Heart right ventricle (tissue), 16 donors: ENCODE results near the gene KLHL10. TPM values are rescaled to one million over a fixed set of nuclear protein-coding genes. Genes with fewer than 3 reads are reported as not detected.
A peak's percentile ranks its signal among the peaks of the same experiment; 100 is the strongest.

Experiments used
- ATAC-seq, 8 donors: fragments of 200-7000 bp; cut with Tn5 transposase; one replicate each; pipeline ENCODE4 v1.9.1; 2020; ENCODE audit warnings: mild to moderate bottlenecking in 8 of 8, moderate library complexity in 8 of 8, moderate number of reproducible peaks in 1 of 8
- DNase-seq, 2 donors: peaks; one replicate each; pipeline ENCODE4 v3.0.0-alpha.2; 2020
- H3K27ac ChIP-seq, 10 donors: fragments of 200-600 bp; sonication (generic) in 2 of 10; one replicate each; pipeline versions ENCODE4 v1.5.0 to v1.8.0; 2020 to 2022; ENCODE audit warnings: mild to moderate bottlenecking in 3 of 10
- H3K27me3 ChIP-seq, 7 donors: fragments of 200-600 bp; one replicate each; pipeline ENCODE4 v1.8.0; 2021 to 2022; ENCODE audit warnings: mild to moderate bottlenecking in 2 of 7
- H3K36me3 ChIP-seq, 9 donors: fragments of 200-600 bp; sonication (generic) in 1 of 9; one replicate each; pipeline versions ENCODE4 v1.5.0 to v1.8.0; 2020 to 2022; ENCODE audit warnings: mild to moderate bottlenecking in 2 of 9
- H3K4me1 ChIP-seq, 9 donors: fragments of 200-600 bp; sonication (generic) in 1 of 9; one replicate each; pipeline versions ENCODE4 v1.5.0 to v1.8.0; 2020 to 2022; ENCODE audit warnings: mild to moderate bottlenecking in 4 of 9
- H3K4me3 ChIP-seq, 10 donors: fragments of 200-600 bp; sonication (generic) in 2 of 10; one replicate each; pipeline versions ENCODE4 v1.5.0 to v1.8.0; 2020 to 2022; ENCODE audit warnings: mild to moderate bottlenecking in 7 of 10, moderate library complexity in 2 of 10
- H3K9me3 ChIP-seq, 11 donors: fragments of 200-600 bp in 10 of 11; sonication (generic) in 2 of 11; one replicate each; pipeline versions ENCODE4 v1.5.0 to v1.8.0; 2013 to 2022; ENCODE audit warnings: mild to moderate bottlenecking in 2 of 11, control low read depth in 1 of 11, moderate library complexity in 1 of 11
- CTCF ChIP-seq, 9 donors: fragments of 200-600 bp; sonication (generic) in 2 of 9; IDR thresholded peaks; one replicate each; pipeline versions ENCODE4 v1.5.0 to v1.8.0; 2021 to 2022; ENCODE audit warnings: antibody characterized with exemption in 9 of 9, mild to moderate bottlenecking in 5 of 9, moderate library complexity in 1 of 9
- WGBS, 2 donors: extraction: QIAGEN DNeasy Blood & Tissue Kit; methylation state at CpG; one replicate each; pipeline ENCODE4 v1.1.7; 2013; ENCODE audit warnings: inconsistent platforms in 1 of 2; 5-methylcytosine and 5-hydroxymethylcytosine counted together
- intact Hi-C, 10 donors: fragments of 100-400 bp; cut with DNase I; formaldehyde crosslinking; loops; one replicate each; pipeline versions ENCODE4 v1.11.1 to v1.14.2; 2022
- long read RNA-seq, 3 donors: library from polyadenylated mRNA; unstranded; transcript quantifications; one replicate each; pipeline ENCODE4 v2.0.0, GENCODE V29; 2020 to 2021
- polyA plus RNA-seq, 2 donors: library from polyadenylated mRNA; stranded (reverse); fragments of 200-250 nt; gene quantifications; one replicate each; pipeline ENCODE4 v1.2.3, GENCODE V29; 2013
- total RNA-seq, 10 donors: library from RNA; stranded (reverse); fragmentation: NEBNext Ultra II Directional in 3 of 10; extraction: Animal tissue kit (Norgen Biotek cat#: 25700) in 3 of 10; gene quantifications; one replicate each; pipeline versions ENCODE4 v1.2.1 to v1.2.4, GENCODE V29; 2021 to 2023
- donor health status: Arrhythmogenic right ventricular cardiomyopathy.
- donor health status: ischemic (EF 13 %, LVEDD 7.1; RV severe dilation, severe dysfunction).
- donor health status: healthy with polysubstance abuse.
- donor health status: DM: no; HTN: yes; CAD: no.
- donor health status: DM: no; HTN: no; CAD: no.
- donor health status: ischemic (EF 25% LVEDD 6.9; RV normal size, moderate dysfunction).
- donor health status: ischemic (EF 25% LVEDD 5.7; RV mildly dilated, moderate dysfunction).
- donor health status: healthy.
- donor health status: DM: yes; HTN: yes; CAD: no.
- donor health status: Ischemic cardiomyopathy.
- donor health status: ischemic (EF 35%, LVEDD 5.7; RV mildly dilated, moderate dysfunction).
- donor health status: nonischemic (EF 11% LVEDD 7.7; RV severe dilation, severe dysfunction).
- donor health status: DM: yes; HTN: yes; CAD: no.
- donor health status: PGD.
- donor health status: ischemic (EF 29% LVEDD 5.4; RV normal size, mild dysfunction).
- donor health status: nonischemic (EF 23%, LVEDD 6.1; RV moderate dilation, normal function).

KLHL10 gene
- total RNA-seq (under 1 TPM in 4 of 10 donors, not detected in 6; 0.12 to 0.25 (median 0.18) TPM), polyA plus RNA-seq (under 1 TPM in 1 of 2 donors, not detected in 1; 0.01 TPM)
- long read RNA-seq, donor 1 = 0 reads
- long read RNA-seq, donor 2 = 0 reads
- long read RNA-seq, donor 3 = 0 reads

GRCh38 chr17:41837761-41838538, at the start of gene KLHL10:
Gene KLHL10 (plus strand): TSS chr17:41837825. CDS start chr17:41837933, 108 bp downstream.
- DNase-seq = no peak
- Histone ChIP-seq H3K9me3 (no peaks in the 10 kb centered on the region), H3K36me3 (peaks cover 0 to 6% (median 0%) of the 10 kb centered on the region in 9 donors), H3K27me3 (no peaks in the 10 kb centered on the region), H3K27ac (peak within 1 kb of the TSS in 1 of 10 donors; percentile 79), H3K4me3 (peak within 1 kb of the TSS in 6 of 10 donors; percentile 75 to 100 (median 90)), H3K4me1 (peaks cover 0 to 20% (median 14%) of the 10 kb centered on the region in 9 donors)
- intact Hi-C loops = no loop called here
- TF ChIP-seq CTCF (IDR thresholded peaks at IDR 0.05) = no peak
- no peak for ATAC-seq
- WGBS, 2 donors = 95 to 97% methylated on average over 15 of the region's 15 CpGs

- intact Hi-C loops = loop anchor here in 2 of 10 donors (2.0 to 5.0 kb wide), 2 partner anchors 16 to 1359 kb away; no protein-coding TSS in a partner anchor
- DNase-seq (peak; percentile 60 to 78), ATAC-seq (peak; percentile 77 to 91 (median 86))
- WGBS, 2 donors = 13 to 24% methylated on average over 22 of the region's 22 CpGs
- TF ChIP-seq CTCF (IDR thresholded peaks at IDR 0.05) = no peak
- Histone ChIP-seq H3K36me3 (no peaks in the 10 kb centered on the region), H3K4me3 (peak overlapping the region in 7 of 10 donors; percentile 12 to 34 (median 30)), H3K27me3 (no peaks in the 10 kb centered on the region), H3K4me1 (peaks cover 14 to 44% (median 34%) of the 10 kb centered on the region in 9 donors), H3K27ac (peak overlapping the region; percentile 75 to 98 (median 90)), H3K9me3 (no peaks in the 10 kb centered on the region)
Measured at GRCh38 chr17:41792845-41793783, 44.5 kb upstream of the KLHL10 start.

- intact Hi-C loops = loop anchor here in 2 of 10 donors (2.0 to 5.0 kb wide), 2 partner anchors 17 to 1358 kb away; no protein-coding TSS in a partner anchor
- WGBS, 2 donors = 42 to 57% methylated on average over 14 of the region's 14 CpGs
- Histone ChIP-seq H3K4me1 (peaks cover 14 to 43% (median 32%) of the 10 kb centered on the region in 9 donors), H3K27ac (peak overlapping the region; percentile 75 to 98 (median 90)), H3K36me3 (no peaks in the 10 kb centered on the region), H3K9me3 (no peaks in the 10 kb centered on the region), H3K27me3 (no peaks in the 10 kb centered on the region), H3K4me3 (peak overlapping the region in 7 of 10 donors; percentile 12 to 34 (median 30))
- DNase-seq (no peak), ATAC-seq (peak in 7 of 8 donors; percentile 10 to 55 (median 38))
- peak in 1 of 9 donors; percentile 9 for TF ChIP-seq CTCF (IDR thresholded peaks at IDR 0.05)
Measured at GRCh38 chr17:41793784-41794539, 43.7 kb upstream of the KLHL10 start.
